ENCODE measurements around the gene DAPK1.

DNA sequence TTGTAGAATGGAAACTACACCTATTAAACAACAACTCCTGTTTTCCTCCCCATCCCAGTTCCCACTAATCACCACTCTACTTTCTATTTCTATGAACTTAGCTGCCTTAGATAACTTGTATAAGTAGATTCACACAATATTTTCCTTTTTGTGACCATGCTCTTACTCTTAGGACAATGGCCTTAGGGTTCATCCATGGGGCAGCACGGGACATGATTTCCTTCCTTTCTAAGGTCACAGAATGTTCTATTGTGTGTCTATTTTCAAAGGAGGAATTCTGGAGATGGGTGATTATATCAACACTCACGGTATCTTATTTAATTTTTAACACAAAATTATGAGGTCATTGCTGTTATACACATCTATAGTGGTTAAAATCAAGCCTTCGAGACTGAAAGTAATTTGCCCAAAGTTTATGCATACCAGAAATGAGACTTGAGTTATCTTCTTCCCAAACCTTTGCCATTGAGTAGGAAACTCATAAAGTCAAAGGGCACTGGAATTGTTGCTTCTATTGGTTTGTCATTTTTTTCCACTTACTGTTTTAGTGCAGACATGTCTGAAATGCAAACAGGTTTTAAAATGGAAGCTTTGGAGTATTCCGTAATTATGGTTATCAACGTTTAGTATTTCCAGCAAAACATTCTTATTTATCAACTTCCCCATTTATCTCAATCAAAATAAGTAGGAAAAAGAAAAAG lies 251.8 kb downstream of the DAPK1 start:
- TF ChIP-seq, protein P1, sequence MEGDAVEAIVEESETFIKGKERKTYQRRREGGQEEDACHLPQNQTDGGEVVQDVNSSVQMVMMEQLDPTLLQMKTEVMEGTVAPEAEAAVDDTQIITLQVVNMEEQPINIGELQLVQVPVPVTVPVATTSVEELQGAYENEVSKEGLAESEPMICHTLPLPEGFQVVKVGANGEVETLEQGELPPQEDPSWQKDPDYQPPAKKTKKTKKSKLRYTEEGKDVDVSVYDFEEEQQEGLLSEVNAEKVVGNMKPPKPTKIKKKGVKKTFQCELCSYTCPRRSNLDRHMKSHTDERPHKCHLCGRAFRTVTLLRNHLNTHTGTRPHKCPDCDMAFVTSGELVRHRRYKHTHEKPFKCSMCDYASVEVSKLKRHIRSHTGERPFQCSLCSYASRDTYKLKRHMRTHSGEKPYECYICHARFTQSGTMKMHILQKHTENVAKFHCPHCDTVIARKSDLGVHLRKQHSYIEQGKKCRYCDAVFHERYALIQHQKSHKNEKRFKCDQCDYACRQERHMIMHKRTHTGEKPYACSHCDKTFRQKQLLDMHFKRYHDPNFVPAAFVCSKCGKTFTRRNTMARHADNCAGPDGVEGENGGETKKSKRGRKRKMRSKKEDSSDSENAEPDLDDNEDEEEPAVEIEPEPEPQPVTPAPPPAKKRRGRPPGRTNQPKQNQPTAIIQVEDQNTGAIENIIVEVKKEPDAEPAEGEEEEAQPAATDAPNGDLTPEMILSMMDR (IDR thresholded peaks at IDR 0.05; ENCODE audit: poor library complexity), result no peak
- no peak for TF ChIP-seq EZH2 (IDR thresholded peaks at IDR 0.05; ENCODE audit: borderline replicate concordance)
